ENCODE measurements around the gene GPRASP2.
"Not testable (repeated sequence)": the region's sequence is repeated elsewhere in the genome, so short reads cannot be mapped to it uniquely, and the experiment has no call there.

The GPRASP2 gene

GRCh38 chrX:102712216-102712966, at the start of gene GPRASP2:
Gene GPRASP2, plus strand, starts transcription at chrX:102712448. Its CDS starts 2,422 bp downstream, at chrX:102714870.
- Mint-ChIP-seq H3K36me3 (ENCODE audit: low read depth) (no peaks in the 10 kb centered on the region), H3K27ac (no peak within 1 kb of the TSS), H3K9me3 (no peaks in the 10 kb centered on the region), H3K27me3 (peaks cover 13% of the 10 kb centered on the region), H3K4me1 (peaks cover 10% of the 10 kb centered on the region), H3K4me3 (peak within 1 kb of the TSS; percentile 71)
- ATAC-seq: peak; percentile 50
- peak; percentile 14 for DNase-seq

GRCh38 chrX:102663820-102664219, 48.4 kb upstream of the GPRASP2 start:
- Mint-ChIP-seq H3K4me1 (peaks cover 18% of the 10 kb centered on the region), H3K36me3 (ENCODE audit: low read depth) (peaks cover 26% of the 10 kb centered on the region)
- not testable (repeated sequence) for H3K9me3 Mint-ChIP-seq, H3K4me3 Mint-ChIP-seq, H3K27ac Mint-ChIP-seq, ATAC-seq, H3K27me3 Mint-ChIP-seq, DNase-seq

GRCh38 chrX:102667034-102667433, 45.2 kb upstream of the GPRASP2 start:
- not testable (repeated sequence) for DNase-seq, H3K27me3 Mint-ChIP-seq, H3K9me3 Mint-ChIP-seq, H3K27ac Mint-ChIP-seq, H3K4me1 Mint-ChIP-seq, ATAC-seq, H3K4me3 Mint-ChIP-seq
- peaks cover 30% of the 10 kb centered on the region for H3K36me3 Mint-ChIP-seq (ENCODE audit: low read depth)

GRCh38 chrX:102669526-102669925, 42.7 kb upstream of the GPRASP2 start:
- H3K4me3 Mint-ChIP-seq: no peak overlapping the region
- peaks cover 22% of the 10 kb centered on the region for H3K36me3 Mint-ChIP-seq (ENCODE audit: low read depth)
- ATAC-seq (no peak), DNase-seq (no peak)
- no peaks in the 10 kb centered on the region for H3K27me3 Mint-ChIP-seq
- H3K9me3 Mint-ChIP-seq: peaks cover 7% of the 10 kb centered on the region
- peaks cover 4% of the 10 kb centered on the region for H3K4me1 Mint-ChIP-seq
- H3K27ac Mint-ChIP-seq: no peak overlapping the region

GRCh38 chrX:102672856-102673255, 39.4 kb upstream of the GPRASP2 start:
- Mint-ChIP-seq H3K9me3 (peaks cover 6% of the 10 kb centered on the region), H3K36me3 (ENCODE audit: low read depth) (peaks cover 9% of the 10 kb centered on the region), H3K27ac (no peak overlapping the region), H3K27me3 (no peaks in the 10 kb centered on the region), H3K4me3 (no peak overlapping the region), H3K4me1 (peaks cover 2% of the 10 kb centered on the region)
- no peak for ATAC-seq
- no peak for DNase-seq

- not testable (repeated sequence) for H3K4me3 Mint-ChIP-seq, H3K27me3 Mint-ChIP-seq, H3K27ac Mint-ChIP-seq, ATAC-seq, H3K9me3 Mint-ChIP-seq, DNase-seq, H3K4me1 Mint-ChIP-seq
- H3K36me3 Mint-ChIP-seq (ENCODE audit: low read depth): peaks cover 13% of the 10 kb centered on the region
Observed at GRCh38 chrX:102677479-102677878, 34.8 kb upstream of the GPRASP2 start.

- DNase-seq: no peak
- H3K27ac Mint-ChIP-seq: no peak overlapping the region
- no peak overlapping the region for H3K4me3 Mint-ChIP-seq
- peaks cover 12% of the 10 kb centered on the region for H3K36me3 Mint-ChIP-seq (ENCODE audit: low read depth)
- H3K27me3 Mint-ChIP-seq: no peaks in the 10 kb centered on the region
- peaks cover 3% of the 10 kb centered on the region for H3K4me1 Mint-ChIP-seq
- peaks cover 9% of the 10 kb centered on the region for H3K9me3 Mint-ChIP-seq
- no peak for ATAC-seq
Observed at GRCh38 chrX:102684772-102685520, 27.3 kb upstream of the GPRASP2 start.

- peaks cover 5% of the 10 kb centered on the region for H3K36me3 Mint-ChIP-seq (ENCODE audit: low read depth)
- DNase-seq (no peak), ATAC-seq (no peak)
- H3K27me3 Mint-ChIP-seq: no peaks in the 10 kb centered on the region
- H3K4me1 Mint-ChIP-seq: no peaks in the 10 kb centered on the region
- no peak overlapping the region for H3K27ac Mint-ChIP-seq
- peaks cover 4% of the 10 kb centered on the region for H3K9me3 Mint-ChIP-seq
- H3K4me3 Mint-ChIP-seq: no peak overlapping the region
Observed at GRCh38 chrX:102694749-102695148, 17.5 kb upstream of the GPRASP2 start.

GRCh38 chrX:102696306-102696705, 15.9 kb upstream of the GPRASP2 start:
- no peak for ATAC-seq
- no peaks in the 10 kb centered on the region for H3K36me3 Mint-ChIP-seq (ENCODE audit: low read depth)
- H3K27ac Mint-ChIP-seq: no peak overlapping the region
- no peaks in the 10 kb centered on the region for H3K4me1 Mint-ChIP-seq
- no peak for DNase-seq
- no peaks in the 10 kb centered on the region for H3K9me3 Mint-ChIP-seq
- H3K4me3 Mint-ChIP-seq: no peak overlapping the region
- H3K27me3 Mint-ChIP-seq: no peaks in the 10 kb centered on the region

- Mint-ChIP-seq H3K27me3 (no peaks in the 10 kb centered on the region), H3K4me1 (no peaks in the 10 kb centered on the region), H3K27ac (no peak overlapping the region), H3K4me3 (no peak overlapping the region), H3K9me3 (no peaks in the 10 kb centered on the region), H3K36me3 (ENCODE audit: low read depth) (no peaks in the 10 kb centered on the region)
- ATAC-seq (no peak), DNase-seq (no peak)
Observed at GRCh38 chrX:102697494-102697893, 14.8 kb upstream of the GPRASP2 start.

- Mint-ChIP-seq H3K36me3 (ENCODE audit: low read depth) (no peaks in the 10 kb centered on the region), H3K4me1 (peaks cover 10% of the 10 kb centered on the region), H3K27me3 (peaks cover 13% of the 10 kb centered on the region), H3K9me3 (no peaks in the 10 kb centered on the region), H3K27ac (no peak overlapping the region), H3K4me3 (no peak overlapping the region)
- no peak for ATAC-seq
- no peak for DNase-seq
Observed at GRCh38 chrX:102708900-102709299, 3.3 kb upstream of the GPRASP2 start.

- H3K27ac Mint-ChIP-seq: no peak overlapping the region
- no peaks in the 10 kb centered on the region for H3K36me3 Mint-ChIP-seq (ENCODE audit: low read depth)
- peaks cover 10% of the 10 kb centered on the region for H3K4me1 Mint-ChIP-seq
- H3K4me3 Mint-ChIP-seq: no peak overlapping the region
- no peaks in the 10 kb centered on the region for H3K9me3 Mint-ChIP-seq
- peaks cover 13% of the 10 kb centered on the region for H3K27me3 Mint-ChIP-seq
- ATAC-seq (no peak), DNase-seq (no peak)
Observed at GRCh38 chrX:102711872-102712215, 404 bp upstream of the GPRASP2 start.

- no peak for ATAC-seq
- Mint-ChIP-seq H3K9me3 (no peaks in the 10 kb centered on the region), H3K36me3 (ENCODE audit: low read depth) (no peaks in the 10 kb centered on the region), H3K4me3 (peak overlapping the region; percentile 71), H3K4me1 (peaks cover 10% of the 10 kb centered on the region), H3K27ac (no peak overlapping the region), H3K27me3 (peaks cover 12% of the 10 kb centered on the region)
- no peak for DNase-seq
Observed at GRCh38 chrX:102712981-102713625, 855 bp downstream of the GPRASP2 start.

GRCh38 chrX:102714994-102715393, 2.7 kb downstream of the GPRASP2 start:
- H3K4me3 Mint-ChIP-seq: no peak overlapping the region
- peaks cover 8% of the 10 kb centered on the region for H3K27me3 Mint-ChIP-seq
- no peaks in the 10 kb centered on the region for H3K9me3 Mint-ChIP-seq
- DNase-seq (no peak), ATAC-seq (no peak)
- H3K4me1 Mint-ChIP-seq: no peaks in the 10 kb centered on the region
- H3K36me3 Mint-ChIP-seq (ENCODE audit: low read depth): no peaks in the 10 kb centered on the region
- no peak overlapping the region for H3K27ac Mint-ChIP-seq

GRCh38 chrX:102715967-102716366, 3.7 kb downstream of the GPRASP2 start:
- H3K4me1 Mint-ChIP-seq: peaks cover 9% of the 10 kb centered on the region
- no peak for DNase-seq
- no peak overlapping the region for H3K4me3 Mint-ChIP-seq
- H3K27ac Mint-ChIP-seq: no peak overlapping the region
- H3K9me3 Mint-ChIP-seq: no peaks in the 10 kb centered on the region
- no peak for ATAC-seq
- H3K27me3 Mint-ChIP-seq: peaks cover 5% of the 10 kb centered on the region
- peaks cover 1% of the 10 kb centered on the region for H3K36me3 Mint-ChIP-seq (ENCODE audit: low read depth)

All from activated naive CD8-positive, alpha-beta T cell treated with anti-CD3 and anti-CD28 coated beads, Interleukin-2, amount 50 U/mL, for 24 hours (primary cell).